HTR-8/SVneo (cell line): Measurements from ENCODE around the gene PPP2R2B.
A peak's percentile ranks its signal among the peaks of the same experiment; 100 is the strongest.
"Not testable (repeated sequence)": the region's sequence is repeated elsewhere in the genome, so short reads cannot be mapped to it uniquely, and the experiment has no call there.

Experiments used
- DNase-seq: peaks from one replicate; pipeline ENCODE4 v3.0.0; 2011; ENCODE audit warnings: low spot score, mixed read lengths; ENCODE audit not compliant: insufficient read length
- FAIRE-seq: peaks from 2 replicates; lab custom pipeline; 2011; peaks lifted over from hg19 to GRCh38; lab: Jason Lieb, UNC

The PPP2R2B gene

DNA sequence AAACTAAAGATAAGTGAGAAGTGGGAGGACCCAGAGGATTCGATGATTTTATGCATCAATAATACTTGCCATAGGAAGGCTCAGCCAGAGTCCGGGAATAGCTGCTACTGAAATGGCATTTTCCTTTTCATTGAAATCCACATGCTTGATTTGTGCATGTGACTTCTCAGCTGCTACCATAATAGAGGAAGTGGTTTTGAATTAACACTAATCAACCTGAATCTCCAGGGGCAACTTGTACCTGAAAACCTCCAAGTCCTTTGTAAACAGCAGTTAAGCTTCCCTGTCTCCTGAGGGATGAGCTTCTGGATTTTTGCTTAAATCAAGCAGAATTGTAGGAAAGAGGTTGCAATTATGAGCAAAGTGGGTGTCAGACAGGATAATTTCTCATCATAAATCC is 124.9 kb downstream of the PPP2R2B start:
- DNase-seq = no peak
- FAIRE-seq = no peak

DNA sequence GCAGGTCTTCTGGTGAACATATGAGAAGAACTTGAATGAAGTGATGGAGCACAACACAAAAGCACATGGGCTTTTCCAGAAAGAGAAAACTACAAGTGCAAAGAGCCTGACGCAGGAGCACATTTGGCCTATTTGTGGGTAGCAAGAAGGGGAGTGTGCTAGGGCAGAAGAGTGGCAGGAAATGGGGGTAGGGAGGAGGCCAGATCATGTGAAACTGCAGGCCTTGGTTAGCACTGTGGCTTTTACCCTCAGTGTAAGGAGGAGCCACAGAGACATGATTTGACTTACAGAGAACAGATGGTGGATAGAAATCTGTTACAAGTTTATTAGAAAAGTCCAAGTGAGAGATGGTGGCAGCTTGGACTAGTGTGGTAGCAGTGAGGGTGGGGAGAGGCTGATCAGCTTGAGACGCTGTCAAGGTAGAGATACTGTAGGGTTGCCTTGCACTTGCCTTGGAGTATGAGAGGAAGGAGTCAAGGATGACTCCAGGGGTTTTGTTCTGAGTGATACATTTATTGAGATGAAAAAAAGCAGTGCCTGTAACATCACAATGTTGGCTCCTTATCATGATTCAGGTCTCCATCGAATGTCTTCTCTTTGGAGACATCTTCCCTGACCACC is 126.7 kb downstream of the PPP2R2B start:
- DNase-seq (no peak), FAIRE-seq (no peak)

DNA sequence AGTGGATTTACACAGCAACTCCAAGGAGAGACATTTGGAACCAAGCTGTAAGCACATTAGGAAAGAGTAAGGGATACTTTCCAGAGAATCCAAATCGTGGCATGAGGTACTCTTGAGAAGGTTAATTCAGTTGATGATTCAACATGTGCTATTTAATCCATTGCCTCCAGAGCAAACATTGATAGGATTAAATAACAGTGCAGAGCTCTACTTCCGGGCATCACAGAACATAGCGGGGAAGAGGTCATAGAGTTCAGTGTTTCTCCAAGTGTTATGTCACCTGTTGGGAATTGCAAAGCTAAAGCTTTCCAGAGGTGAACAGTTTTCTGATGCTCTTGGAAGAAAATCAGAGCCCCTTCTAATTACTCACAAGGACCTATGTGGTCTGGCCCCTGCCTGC is 127.5 kb downstream of the PPP2R2B start:
- FAIRE-seq = no peak
- DNase-seq = no peak

DNA sequence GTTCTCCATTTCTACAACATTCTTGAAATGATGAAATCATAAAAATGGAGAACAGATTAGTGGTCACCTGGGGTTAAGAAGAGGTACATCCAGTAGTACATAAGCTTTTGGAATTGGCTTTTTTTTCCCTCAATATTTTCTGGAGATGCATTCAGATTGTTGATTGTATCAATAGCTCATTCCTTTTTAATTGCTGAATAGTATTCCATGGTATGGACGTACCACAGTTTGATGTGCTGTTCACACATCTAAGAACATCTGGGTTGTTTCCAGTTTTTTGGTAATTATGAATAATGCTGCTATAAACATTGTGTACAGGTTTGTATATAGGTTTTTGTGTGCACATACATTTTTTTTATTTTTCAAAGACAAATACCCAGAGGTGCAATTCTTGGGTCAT is 130.0 kb downstream of the PPP2R2B start:
- DNase-seq (no peak), FAIRE-seq (no peak)

DNA sequence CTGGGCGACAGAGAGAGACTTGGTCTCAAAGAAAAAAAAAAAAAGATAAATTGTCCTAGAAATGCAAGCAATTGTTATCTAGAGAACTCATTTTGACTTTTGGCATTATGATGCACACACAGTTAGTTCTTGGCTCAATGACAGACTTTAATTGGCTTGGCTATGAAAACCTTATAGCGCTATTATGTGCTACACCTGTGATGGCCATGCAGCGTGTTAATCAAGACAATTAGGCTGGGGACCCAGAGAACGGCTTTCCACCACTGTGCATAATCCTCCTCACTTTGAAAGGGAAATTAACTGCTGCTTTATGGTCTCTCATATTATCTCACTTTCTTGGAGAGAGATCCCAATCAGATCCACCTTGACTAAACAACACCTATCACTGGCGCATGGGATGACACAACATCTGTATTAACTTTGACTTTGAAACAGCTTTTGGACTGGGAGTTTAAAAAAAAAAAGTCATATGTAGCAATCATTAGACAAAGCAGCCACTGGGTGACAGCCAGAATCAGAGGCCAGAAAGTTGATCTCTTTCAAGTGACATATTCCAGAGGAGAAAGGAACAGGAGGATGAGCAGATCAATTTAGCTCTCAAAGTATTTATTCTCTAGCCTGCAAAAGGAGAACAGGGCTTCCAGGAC is 132.5 kb downstream of the PPP2R2B start:
- FAIRE-seq (no peak), DNase-seq (no peak)

DNA sequence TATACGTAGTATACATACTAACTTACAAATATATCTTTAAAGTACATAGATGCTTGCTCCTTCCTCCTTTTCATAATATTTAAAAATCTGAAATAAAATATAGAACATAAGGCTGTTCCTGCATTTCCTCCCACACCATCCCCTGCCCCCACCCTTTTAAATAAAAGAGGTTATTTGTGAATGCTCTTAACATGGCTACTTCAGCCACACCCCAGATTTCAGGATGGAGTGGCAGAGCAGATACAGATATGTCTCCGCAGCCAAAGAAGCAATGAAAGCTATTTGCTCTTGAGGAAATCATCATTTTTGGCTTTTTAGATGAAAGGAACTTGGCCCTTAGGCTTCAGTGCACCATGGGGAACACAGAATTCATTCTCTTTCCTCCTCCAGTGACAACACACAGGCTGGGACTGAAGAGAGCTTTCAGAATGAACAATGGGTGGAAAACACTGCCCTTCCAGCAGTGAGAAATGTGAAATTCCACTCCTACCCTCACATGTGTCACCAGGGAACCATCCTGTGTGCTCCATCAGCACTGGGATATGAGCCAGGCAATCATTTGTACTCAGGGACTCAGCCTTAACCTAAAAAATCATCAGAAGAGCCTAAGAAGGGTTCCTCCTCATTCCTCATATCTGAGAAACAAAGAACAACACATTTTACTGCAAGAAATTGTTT is 134.3 kb downstream of the PPP2R2B start:
- FAIRE-seq (no peak), DNase-seq (peak; percentile 19)

DNA sequence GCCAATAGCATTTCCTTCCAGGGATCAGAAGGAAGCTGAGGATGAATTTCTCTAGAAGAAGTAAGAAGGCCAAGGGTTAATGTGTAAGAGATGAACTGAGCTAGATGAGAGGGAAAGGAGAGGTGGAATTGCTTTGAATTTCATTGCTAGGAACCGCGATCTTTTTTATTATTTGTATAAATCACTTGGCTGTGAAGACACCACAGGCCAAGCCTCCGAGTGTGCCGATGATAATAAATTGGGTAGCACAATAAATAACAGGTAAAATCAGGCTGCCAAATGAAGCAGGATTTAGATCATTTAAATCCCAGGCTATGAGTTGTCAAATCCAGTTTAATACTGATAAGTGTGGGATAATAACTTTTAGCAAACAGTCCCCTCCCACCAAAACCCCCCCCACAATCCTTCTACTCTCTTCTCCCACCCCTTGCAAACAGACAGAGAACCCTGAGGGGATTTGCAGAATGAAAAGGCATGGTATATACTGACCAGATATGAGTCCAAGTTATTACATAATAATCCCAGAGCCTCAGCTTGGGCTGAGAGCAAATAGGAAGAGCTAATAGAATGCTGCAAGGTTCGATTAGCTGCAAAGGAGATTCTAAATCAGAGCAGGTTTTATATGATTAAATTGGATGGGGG is 143.5 kb downstream of the PPP2R2B start:
- FAIRE-seq = no peak
- DNase-seq = no peak

DNA sequence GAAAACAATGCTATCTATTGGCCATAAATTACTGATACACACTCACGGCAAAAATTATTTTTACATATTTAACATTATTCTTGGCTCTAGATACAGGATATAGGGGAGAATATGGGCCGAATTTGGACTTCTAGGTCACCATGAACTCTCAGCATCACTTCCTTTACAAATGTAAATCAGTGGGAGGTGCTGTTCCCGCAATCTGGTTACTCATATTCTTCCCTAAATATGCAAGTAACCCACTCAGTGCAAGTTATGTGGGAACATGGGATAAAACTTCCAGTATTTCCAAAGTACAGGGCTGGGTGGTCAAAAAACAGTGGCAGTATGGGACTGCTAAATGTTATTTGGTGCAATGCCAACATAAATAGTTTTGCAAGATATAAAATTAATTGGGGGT is 145.6 kb downstream of the PPP2R2B start:
- DNase-seq = no peak
- no peak for FAIRE-seq

DNA sequence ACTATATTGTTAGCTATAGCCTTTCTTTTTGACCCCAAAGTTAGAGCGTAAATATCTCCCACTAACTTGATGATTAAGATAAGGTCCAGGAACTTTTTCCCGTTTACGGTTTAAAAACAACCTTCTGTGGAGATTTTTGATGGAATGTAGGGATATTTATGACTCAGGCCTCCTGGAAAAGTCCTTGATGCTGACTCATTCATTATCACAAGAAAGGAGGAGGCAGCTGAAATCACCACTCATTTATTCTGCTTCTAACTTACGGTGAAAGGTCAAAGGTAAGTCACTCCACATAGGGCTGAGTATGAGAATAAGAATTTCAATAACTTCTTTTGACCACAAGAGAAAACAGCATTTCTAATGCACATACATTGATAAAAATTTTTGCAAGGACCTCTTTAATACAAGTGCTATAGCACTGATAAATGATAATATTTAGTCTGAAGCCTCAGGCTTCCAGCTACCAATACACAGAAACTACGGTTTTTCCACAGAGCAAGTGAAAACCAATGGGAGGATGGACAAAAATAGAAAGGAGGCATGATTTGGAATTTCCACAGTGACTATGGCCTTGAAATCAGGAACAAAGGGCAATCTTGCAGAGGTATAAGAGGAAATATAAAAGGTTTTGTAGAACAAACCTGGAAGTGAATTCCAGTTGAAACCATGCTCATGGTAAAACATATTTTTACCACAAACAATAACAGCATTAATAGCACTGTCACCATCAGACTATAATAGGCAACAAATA is 146.5 kb downstream of the PPP2R2B start:
- peak; percentile 62 for DNase-seq
- FAIRE-seq = peak; percentile 64

DNA sequence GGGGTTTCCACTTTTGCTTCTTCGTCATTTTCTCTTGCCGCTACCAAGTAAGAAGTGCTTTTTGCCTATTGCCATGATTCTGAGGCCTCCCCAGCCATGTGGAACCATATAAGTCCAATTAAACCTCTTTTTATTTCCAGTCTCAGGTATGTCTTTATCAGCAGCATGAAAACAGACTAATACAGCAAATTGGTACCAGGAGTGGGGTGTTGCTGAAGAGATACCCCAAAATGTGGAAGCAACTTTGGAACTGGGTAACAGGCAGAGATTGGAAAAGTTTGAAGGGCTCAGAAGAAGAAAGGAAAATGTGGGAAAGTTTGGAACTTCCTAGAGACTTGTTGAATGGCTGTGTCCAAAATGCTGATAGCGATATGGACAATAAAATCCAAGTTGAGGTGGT is 149.8 kb downstream of the PPP2R2B start:
- DNase-seq, FAIRE-seq: not testable (repeated sequence)

DNA sequence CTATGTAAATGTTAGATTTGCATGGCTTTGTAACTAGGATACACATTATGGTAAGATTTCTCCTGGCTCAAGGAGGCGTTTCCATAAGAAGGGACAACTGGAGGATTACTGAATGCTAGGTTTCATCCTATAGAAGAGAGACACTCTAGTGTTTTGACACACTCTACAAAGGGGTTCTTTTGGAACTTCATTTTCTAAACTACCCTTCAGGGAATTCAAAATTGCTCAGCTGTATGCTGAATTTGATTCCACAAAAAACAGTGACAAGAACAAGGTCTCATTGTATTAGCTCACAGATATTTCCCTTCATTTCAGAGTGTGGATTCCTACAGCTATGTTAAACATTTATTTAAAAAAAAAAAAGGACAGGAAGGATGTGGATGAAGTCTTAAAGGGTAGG is 151.7 kb downstream of the PPP2R2B start:
- FAIRE-seq = no peak
- DNase-seq = no peak

DNA sequence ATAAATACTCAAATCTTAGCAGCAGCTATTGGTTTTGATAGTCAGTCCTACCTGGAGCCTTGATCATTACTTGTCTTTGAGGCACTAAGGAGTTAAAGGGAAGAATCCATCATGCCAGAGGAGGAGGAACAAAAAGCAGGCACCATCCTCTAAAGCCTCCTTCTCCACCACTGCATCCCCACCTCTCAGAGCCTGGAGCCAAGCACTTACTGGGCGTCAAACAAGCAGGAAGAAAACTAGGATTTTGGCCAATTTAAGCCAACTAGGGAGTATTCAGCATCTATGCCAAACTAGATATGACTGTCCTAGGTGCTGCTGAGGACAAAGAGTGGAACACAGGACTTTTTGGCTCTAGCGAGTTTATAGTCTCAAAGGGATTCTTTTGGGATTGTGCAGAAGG is 152.5 kb downstream of the PPP2R2B start:
- FAIRE-seq (no peak), DNase-seq (no peak)

DNA sequence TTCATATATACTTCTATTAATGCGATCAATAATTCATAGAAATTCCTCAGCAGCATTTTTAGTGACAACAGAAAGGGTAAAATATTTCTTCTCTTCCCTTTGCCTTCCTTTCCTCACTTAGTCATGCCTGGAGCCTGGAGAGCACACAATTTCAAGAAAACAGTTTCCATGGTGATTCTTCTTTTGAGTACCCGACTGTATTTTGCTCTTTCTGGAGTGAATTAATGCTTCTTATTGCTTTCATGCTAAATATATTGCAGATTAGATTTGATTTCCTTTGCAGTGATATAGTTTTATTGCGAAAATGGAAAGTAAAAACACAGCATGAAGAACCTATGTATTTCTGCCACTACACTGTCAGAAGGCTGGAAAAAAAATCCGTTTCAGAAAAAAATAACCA is 153.5 kb downstream of the PPP2R2B start:
- DNase-seq (no peak), FAIRE-seq (no peak)

DNA sequence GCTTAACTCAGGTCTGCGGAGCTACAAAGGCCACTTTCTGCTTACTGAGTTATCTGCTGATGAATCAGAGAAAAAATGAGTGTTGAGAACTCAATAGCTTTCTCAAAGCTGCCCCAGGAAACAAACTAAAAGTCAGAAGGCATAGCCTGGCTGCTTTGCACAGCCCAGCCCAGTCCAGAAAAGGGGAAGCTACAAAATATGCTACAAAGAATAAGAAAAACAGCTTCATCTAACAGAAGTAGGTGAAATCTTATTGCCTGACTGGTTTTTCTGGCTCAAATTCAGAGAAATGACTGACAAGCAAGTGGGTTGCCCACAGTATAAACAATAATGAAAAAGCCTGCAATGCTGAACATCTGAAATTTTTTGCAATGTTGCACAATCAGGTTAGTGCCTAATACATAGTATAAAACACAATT is 156.2 kb downstream of the PPP2R2B start:
- FAIRE-seq (no peak), DNase-seq (no peak)

DNA sequence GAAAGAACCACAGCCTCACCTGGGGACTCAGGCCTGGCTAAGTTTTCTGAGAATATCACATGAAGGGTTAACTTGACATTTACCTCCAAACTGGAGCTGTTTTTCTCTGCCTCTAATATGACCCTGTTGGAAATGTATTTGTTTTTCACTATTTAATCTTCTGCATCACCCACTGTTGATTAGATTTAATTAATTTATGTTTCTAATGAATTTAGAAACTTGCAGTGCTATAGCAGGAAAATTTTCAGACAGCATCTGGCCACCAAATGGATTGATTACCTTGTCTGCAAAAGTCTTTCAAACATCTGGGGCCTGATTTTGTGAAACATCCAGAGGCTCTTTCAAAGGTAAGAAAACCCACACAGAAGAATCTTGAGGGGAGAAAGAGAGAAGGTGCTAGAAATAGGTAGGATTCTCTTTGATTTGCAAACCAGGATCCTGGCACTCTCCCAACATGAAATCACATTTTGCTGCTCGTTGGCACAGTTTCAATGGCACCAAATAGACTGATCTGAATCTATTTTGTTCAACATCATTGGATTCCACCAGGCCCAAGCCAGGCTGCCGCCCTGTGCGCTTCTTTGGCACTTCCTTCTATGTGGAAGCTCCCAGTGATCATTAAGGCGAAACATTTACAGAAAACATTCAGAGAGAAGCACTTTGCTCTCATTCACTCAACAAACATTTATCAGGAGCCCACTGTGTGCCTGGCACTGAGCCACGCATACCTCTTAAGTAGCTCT is 157.3 kb downstream of the PPP2R2B start:
- DNase-seq (no peak), FAIRE-seq (no peak)

DNA sequence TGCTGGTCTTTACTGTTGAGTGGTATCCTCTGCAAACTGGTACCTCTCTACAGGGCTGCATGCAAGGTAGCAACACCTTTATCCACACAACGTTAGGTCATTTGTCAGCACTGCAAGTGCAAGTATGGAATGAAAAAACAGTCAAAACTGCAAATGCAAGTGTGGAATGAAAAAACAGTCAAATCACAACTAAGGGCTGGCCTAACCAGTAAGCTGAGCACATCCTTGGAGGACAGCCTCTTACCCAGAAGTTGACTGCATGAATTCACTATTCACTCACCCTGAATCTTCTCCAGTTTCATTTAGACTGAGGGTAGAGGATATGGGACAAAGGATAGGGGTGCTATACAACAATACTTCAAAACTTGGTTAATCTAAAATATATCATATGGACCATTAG is 158.4 kb downstream of the PPP2R2B start:
- FAIRE-seq = peak; percentile 77
- no peak for DNase-seq

DNA sequence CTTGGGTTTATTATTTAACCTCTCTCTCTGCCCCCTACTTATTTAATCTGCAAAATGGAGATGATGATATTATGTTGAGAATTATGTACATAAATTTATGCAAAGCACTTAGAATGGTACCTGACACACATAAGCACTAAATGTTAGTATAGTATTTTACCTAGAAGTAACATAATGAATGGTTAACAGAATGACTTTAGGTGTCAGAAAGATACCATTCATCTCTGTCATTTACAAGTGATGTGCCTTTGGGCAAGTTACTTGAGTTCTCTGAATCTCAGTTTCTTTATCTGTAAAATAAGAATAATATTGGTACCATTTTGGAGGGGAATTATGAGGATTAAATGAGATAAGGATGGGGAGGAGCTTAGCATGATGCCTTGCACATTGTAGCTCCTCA is 159.4 kb downstream of the PPP2R2B start:
- FAIRE-seq (no peak), DNase-seq (no peak)

DNA sequence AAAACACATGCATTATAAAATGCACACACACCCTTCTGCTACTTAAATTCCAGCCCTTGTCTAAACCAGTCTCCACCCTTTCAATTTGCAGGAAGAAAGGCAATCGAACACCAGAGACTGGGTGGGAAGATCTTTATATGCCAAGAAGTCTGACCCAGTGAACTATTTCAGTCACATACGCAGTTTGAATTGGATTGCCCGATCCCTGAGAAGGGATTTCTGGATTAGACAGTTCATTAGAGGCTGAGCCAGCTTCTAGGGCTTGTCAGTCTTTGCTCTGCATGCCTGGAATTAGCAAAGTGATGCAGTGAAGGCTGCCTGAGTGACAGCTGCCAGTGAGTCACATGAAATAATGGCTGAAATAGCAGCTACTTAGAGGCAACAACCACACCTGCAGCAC is 159.9 kb downstream of the PPP2R2B start:
- FAIRE-seq = no peak
- DNase-seq = no peak

DNA sequence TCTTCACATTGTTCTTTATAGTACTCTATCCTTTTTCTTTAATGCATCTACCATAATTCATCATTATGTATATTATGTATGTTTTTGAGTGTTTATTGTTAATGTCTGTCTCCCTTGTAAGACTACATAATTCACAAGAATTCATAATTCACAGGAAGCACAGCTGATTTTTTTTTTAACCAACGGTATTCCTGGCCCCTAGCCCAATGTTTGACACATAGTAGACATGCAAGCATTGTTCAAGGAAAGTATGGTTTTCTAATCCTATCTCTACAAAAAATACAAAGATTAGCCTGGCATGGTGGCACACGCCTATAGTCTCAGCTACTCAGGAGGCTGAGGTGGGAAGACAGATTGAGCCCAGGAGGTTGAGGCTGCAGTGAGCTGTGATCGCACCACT is 160.6 kb downstream of the PPP2R2B start:
- FAIRE-seq (no peak), DNase-seq (no peak)

DNA sequence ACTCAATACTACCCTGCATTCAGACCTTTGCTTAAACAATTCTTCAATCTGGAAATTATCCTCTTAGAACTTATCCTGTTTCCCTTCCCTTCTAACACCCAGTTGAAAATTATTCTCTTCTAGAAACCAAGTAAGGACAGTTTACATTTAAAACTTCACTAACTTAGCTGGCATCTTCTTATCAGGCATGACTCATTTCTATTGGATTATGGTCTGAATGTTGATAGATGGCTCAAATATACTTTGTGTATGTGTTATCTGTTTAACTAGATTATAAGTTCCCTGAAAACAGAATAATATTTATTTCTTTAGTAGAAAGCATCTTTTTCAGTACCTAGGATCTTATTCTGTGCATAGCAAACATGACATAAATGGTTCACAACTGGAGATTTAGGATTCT is 161.9 kb downstream of the PPP2R2B start:
- FAIRE-seq (no peak), DNase-seq (no peak)
